Transverse colon (tissue), 4 donors: ENCODE results near the gene IMMP2L.

ENCODE experiments used
- EP300 ChIP-seq: sonication (generic); formaldehyde crosslinking; IDR thresholded peaks from one replicate; pipeline ENCODE4 v1.6.1; 2017; ENCODE audit warnings: antibody characterized with exemption, low read depth
- POLR2A ChIP-seq: fragments of 450-650 bp; IDR thresholded peaks from one replicate; pipeline ENCODE4 v1.6.1; 2016; ENCODE audit warnings: antibody characterized with exemption, mild to moderate bottlenecking, moderate library complexity
- POLR2AphosphoS5 ChIP-seq, 3 donors: sonication (generic); formaldehyde crosslinking; IDR thresholded peaks; one replicate each; pipeline ENCODE4 v1.6.1; 2016; ENCODE audit warnings: antibody characterized with exemption in 3 of 3
- TF ChIP-seq, protein P1 (sequence below), 5 experiments: fragments of 200-600 bp in 3 of 5; fragments of 450-650 bp in 2 of 5; sonication (generic) in 3 of 5; IDR thresholded peaks; 1 replicate in 2 of 5; 2 replicates in 3 of 5; pipeline ENCODE4 v1.5.1; 2016 to 2017; ENCODE audit warnings: antibody characterized with exemption in 5 of 5, inconsistent platforms in 3 of 5, mild to moderate bottlenecking in 2 of 5, moderate library complexity in 1 of 5

DNA sequence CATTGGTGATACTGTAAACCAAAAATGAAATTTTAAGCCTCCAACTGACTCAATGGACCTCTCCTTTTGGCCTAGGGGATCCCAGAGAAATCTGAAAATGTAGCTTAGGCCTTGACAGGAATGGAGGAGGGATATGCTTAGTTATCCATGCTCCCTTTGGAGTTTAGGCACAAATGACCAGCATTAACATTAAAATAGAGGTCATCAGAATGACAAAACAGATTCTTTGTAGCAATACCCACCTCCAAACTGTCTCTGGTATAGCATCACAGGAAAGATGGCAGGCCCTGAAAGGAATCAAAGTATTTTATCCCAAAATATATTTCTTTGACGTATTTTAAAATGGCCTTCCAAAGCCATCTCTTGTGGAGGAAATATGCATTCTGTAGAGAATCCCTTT is 510.5 kb downstream of the IMMP2L start:
- no peak for TF ChIP-seq POLR2A
- TF ChIP-seq, protein P1, sequence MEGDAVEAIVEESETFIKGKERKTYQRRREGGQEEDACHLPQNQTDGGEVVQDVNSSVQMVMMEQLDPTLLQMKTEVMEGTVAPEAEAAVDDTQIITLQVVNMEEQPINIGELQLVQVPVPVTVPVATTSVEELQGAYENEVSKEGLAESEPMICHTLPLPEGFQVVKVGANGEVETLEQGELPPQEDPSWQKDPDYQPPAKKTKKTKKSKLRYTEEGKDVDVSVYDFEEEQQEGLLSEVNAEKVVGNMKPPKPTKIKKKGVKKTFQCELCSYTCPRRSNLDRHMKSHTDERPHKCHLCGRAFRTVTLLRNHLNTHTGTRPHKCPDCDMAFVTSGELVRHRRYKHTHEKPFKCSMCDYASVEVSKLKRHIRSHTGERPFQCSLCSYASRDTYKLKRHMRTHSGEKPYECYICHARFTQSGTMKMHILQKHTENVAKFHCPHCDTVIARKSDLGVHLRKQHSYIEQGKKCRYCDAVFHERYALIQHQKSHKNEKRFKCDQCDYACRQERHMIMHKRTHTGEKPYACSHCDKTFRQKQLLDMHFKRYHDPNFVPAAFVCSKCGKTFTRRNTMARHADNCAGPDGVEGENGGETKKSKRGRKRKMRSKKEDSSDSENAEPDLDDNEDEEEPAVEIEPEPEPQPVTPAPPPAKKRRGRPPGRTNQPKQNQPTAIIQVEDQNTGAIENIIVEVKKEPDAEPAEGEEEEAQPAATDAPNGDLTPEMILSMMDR (IDR thresholded peaks at IDR 0.05), result no peak
- no peak for TF ChIP-seq POLR2AphosphoS5 (IDR thresholded peaks at IDR 0.05)
- TF ChIP-seq EP300, result no peak
